GM23248 (cell line): ENCODE measurements around the gene INTS15.

Experiments used
- EZH2 ChIP-seq: fragments of 200-600 bp; sonication (generic); IDR thresholded peaks from 2 replicates; pipeline ENCODE4 v1.6.1; 2018; ENCODE audit warnings: antibody characterized with exemption, mild to moderate bottlenecking; ENCODE audit not compliant: insufficient read depth, poor library complexity, severe bottlenecking
- EZH2phosphoT487 ChIP-seq: fragments of 200-600 bp; sonication (generic); IDR thresholded peaks from 2 replicates; pipeline ENCODE4 v1.6.1; 2018; ENCODE audit warnings: antibody characterized with exemption, moderate library complexity, mild to moderate bottlenecking, low read depth; ENCODE audit not compliant: insufficient read depth

- TF ChIP-seq EZH2phosphoT487, result no peak
- no peak for TF ChIP-seq EZH2
These were observed 43.1 kb upstream of the INTS15 start for GRCh38 chr7:6546498-6547251.
